BE2C (cell line): ENCODE measurements around the gene NOP10.

Experiments used
- DNase-seq: peaks from one replicate; pipeline ENCODE4 v3.0.0-alpha.2; 2020
- H3K27me3 ChIP-seq: fragments of 250-450 bp; sonication (Bioruptor Pico); 2 replicates; pipeline ENCODE4 v1.5.1; 2020; ENCODE audit warnings: mild to moderate bottlenecking
- H3K36me3 ChIP-seq: fragments of 250-450 bp; sonication (Bioruptor Pico); 2 replicates; pipeline ENCODE4 v1.5.1; 2020; ENCODE audit warnings: mild to moderate bottlenecking
- H3K4me1 ChIP-seq: fragments of 250-450 bp; sonication (Bioruptor Pico); 2 replicates; pipeline ENCODE4 v1.5.1; 2020
- H3K4me3 ChIP-seq: 2 replicates; pipeline ENCODE4 v1.5.1; 2011; ENCODE audit warnings: low read depth, low read length
- H3K9me3 ChIP-seq: fragments of 250-450 bp; sonication (Bioruptor Pico); 2 replicates; pipeline ENCODE4 v1.5.1; 2020
- TF ChIP-seq, protein P1 (sequence below): IDR thresholded peaks from 2 replicates; pipeline ENCODE4 v1.5.1; 2012; ENCODE audit warnings: mild to moderate bottlenecking, low read depth, low read length

NOP10 gene

DNA sequence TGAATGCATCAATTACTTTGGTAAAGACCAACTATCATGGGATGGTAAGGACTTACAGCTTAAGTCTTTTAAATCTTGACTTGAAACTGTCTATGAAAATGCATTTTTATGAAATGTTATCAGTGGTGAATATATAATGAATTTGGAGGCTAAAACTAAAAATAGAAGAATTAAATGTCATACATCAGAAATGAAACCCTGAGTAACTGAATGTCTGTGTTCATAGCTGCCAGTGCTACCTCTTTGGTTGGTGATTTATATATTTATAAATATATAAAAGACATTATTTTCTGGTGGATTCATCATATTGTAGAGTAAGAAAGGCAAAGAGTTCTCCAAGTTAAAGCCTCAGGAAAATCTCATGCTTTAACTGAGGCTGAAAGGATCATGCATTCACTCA lies 17.6 kb downstream of the NOP10 start:
- TF ChIP-seq, protein P1, sequence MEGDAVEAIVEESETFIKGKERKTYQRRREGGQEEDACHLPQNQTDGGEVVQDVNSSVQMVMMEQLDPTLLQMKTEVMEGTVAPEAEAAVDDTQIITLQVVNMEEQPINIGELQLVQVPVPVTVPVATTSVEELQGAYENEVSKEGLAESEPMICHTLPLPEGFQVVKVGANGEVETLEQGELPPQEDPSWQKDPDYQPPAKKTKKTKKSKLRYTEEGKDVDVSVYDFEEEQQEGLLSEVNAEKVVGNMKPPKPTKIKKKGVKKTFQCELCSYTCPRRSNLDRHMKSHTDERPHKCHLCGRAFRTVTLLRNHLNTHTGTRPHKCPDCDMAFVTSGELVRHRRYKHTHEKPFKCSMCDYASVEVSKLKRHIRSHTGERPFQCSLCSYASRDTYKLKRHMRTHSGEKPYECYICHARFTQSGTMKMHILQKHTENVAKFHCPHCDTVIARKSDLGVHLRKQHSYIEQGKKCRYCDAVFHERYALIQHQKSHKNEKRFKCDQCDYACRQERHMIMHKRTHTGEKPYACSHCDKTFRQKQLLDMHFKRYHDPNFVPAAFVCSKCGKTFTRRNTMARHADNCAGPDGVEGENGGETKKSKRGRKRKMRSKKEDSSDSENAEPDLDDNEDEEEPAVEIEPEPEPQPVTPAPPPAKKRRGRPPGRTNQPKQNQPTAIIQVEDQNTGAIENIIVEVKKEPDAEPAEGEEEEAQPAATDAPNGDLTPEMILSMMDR: no peak
- H3K36me3 ChIP-seq: no peaks in the 10 kb centered on the region

DNA sequence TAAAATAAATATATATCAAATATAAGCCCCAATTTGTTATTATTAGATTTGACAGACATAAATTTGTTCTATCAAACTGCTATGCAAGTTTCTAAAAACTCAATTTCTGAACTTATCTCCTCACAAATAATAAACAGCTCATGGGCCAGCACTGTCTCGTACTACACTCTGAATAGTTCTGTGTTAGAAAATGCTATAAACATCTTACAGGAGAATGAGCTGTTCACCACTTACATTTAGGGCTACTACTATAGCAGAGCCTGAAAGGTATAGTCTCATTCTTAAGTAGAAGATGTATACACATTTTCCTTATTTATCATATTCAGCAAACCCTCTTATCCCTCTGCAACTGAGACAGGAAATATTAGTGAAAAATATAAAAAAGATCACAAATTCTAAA lies 18.0 kb downstream of the NOP10 start:
- no peak for DNase-seq
- Histone ChIP-seq H3K27me3 (0 out of 2 replicates have a peak, but pooled peaks cover 3% of the 10 kb centered on the region), H3K4me1 (no peaks in the 10 kb centered on the region), H3K4me3 (no peak overlapping the region), H3K9me3 (no peaks in the 10 kb centered on the region), H3K36me3 (no peaks in the 10 kb centered on the region)
- TF ChIP-seq, protein P1: no peak

More for the DNA sequence above, 17.6 kb downstream of the NOP10 start:
- Histone ChIP-seq H3K4me3 (no peak overlapping the region), H3K27me3 (0 out of 2 replicates have a peak, but pooled peaks cover 3% of the 10 kb centered on the region), H3K4me1 (no peaks in the 10 kb centered on the region), H3K9me3 (no peaks in the 10 kb centered on the region)
- DNase-seq: no peak

DNA sequence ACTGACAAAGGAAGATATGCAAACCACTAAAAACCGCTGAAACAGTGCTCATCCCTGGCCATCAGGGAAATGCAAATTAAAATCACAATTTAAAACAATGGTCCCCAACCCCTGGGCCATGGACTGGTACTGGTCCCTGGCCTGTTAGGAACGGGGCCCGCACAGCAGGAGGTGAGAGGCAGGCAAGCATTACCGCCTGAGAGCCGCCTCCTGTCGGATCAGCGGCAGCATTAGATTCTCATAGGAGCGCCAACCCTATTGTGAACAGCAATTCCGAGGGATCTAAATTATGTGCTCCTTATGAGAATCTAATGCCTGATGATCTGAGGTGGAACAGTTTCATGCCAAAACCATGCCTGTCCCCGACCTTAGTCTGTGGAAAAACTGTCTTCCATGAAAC lies 19.7 kb downstream of the NOP10 start:
- TF ChIP-seq, protein P1: no peak
- no peak for DNase-seq
- Histone ChIP-seq H3K4me1 (no peaks in the 10 kb centered on the region), H3K27me3 (0 out of 2 replicates have a peak, but pooled peaks cover 3% of the 10 kb centered on the region), H3K4me3 (no peak overlapping the region), H3K36me3 (no peaks in the 10 kb centered on the region), H3K9me3 (no peaks in the 10 kb centered on the region)

DNA sequence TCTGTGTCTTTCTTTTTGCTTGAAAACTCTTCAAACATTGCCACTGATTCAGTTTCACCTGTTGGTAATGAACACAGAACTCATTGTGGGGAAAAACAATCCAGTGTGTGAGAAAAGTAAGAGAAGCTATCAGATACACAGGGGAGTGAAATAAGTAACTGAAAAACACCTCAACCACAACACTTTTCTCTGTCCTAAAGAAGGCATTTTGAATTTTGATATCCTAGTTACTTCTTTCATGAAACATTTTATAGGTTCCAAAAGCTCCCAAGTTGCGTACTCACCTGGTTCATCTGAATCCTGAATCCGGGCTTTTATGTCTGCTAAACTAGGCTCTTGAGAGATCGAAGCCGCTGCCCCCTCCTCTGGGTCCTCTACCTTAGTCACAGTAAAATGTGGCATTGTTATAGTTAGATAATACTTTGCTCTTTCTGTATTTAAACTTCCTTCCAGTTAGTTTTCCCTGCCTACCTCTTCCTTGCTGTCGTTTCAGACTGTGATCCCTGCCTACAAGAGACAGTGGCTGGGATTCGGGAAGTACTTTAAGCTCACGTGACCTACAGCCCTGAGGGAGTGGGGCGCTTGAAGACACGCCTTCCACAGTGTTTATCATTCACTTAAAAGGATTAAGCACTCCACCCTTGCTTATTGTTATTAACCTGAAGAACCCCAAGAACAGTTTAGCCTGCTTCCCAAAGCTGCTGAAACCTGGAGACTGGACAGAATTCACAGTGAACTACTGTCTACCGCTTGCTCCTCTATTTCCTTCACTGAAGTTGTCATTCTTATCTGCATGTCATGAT lies 24.5 kb downstream of the NOP10 start:
- peak overlapping the region; percentile 61 for H3K4me3 ChIP-seq
- no peaks in the 10 kb centered on the region for H3K9me3 ChIP-seq
- H3K36me3 ChIP-seq: no peaks in the 10 kb centered on the region
- DNase-seq: peak; percentile 46
- H3K27me3 ChIP-seq: no peaks in the 10 kb centered on the region
- TF ChIP-seq, protein P1: no peak
- no peaks in the 10 kb centered on the region; the same call in 1 of the 2 replicates for H3K4me1 ChIP-seq

DNA sequence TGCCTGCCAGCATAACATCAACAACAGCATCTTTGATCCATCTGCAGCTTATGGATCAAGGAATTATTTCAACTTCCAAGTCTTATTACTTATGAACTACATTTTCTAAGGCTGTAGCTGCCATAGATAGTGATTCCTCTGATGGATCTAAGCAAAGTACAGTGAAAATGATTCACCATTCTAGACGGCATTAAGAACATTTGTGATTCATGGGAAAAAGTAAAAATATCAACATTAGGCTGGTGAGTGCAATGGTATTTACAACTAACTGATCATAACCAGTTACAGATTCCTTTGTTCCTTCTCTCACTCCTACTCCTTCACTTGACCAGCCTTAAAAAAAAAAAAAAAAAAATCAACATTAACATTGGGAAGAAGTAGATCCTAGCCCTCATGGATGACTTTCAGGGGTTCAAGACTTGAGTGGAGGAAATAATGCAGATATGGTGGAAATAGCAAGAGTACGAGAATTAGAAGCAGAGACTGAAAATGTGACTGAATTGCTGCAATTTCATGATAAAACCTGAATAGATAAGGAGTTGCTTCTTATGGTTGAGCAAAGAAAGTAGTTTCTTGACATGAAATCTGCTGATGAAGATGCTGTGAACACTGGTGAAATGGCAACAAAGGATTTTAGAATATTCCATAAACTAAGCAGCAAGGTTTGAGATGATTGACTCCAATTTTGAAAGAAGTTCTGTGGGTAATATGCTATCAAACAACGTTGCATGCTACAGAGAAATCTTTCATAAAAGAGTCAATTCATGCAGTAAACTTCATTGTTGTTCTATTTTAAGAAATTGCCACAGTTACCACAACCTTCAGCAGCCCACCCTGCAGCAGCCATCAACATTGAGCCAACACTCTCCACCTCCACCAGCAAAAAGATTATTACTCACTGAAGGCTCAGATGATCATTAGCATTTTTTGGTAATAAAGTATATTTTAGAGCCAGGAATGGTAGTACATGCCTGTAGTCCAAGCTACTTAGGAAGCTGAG lies 28.1 kb downstream of the NOP10 start:
- Histone ChIP-seq H3K4me1 (peaks cover 3% of the 10 kb centered on the region; the same call in 1 of the 2 replicates), H3K36me3 (no peaks in the 10 kb centered on the region), H3K4me3 (no peak overlapping the region), H3K27me3 (no peaks in the 10 kb centered on the region), H3K9me3 (no peaks in the 10 kb centered on the region)
- TF ChIP-seq, protein P1: no peak
- no peak for DNase-seq
